Right lobe of liver (tissue), 4 donors: ENCODE measurements around the gene APRT.

ENCODE experiments used
- CTCF ChIP-seq, 4 donors: fragments of 200-600 bp in 3 of 4; fragments of 450-650 bp in 1 of 4; IDR thresholded peaks; one replicate each; pipeline versions ENCODE4 v1.5.1 to v1.8.0; 2016 to 2022; ENCODE audit warnings: antibody characterized with exemption in 4 of 4, mild to moderate bottlenecking in 2 of 4
- POLR2A ChIP-seq: fragments of 450-650 bp; IDR thresholded peaks from one replicate; pipeline ENCODE4 v1.6.1; 2017; ENCODE audit warnings: antibody characterized with exemption, mild to moderate bottlenecking
- donor health status: DM: no; HTN: no; CAD: no.
- donor health status: DM: no; HTN: no; CAD: no.
- donor health status: DM: no; HTN: yes; CAD: no.

DNA sequence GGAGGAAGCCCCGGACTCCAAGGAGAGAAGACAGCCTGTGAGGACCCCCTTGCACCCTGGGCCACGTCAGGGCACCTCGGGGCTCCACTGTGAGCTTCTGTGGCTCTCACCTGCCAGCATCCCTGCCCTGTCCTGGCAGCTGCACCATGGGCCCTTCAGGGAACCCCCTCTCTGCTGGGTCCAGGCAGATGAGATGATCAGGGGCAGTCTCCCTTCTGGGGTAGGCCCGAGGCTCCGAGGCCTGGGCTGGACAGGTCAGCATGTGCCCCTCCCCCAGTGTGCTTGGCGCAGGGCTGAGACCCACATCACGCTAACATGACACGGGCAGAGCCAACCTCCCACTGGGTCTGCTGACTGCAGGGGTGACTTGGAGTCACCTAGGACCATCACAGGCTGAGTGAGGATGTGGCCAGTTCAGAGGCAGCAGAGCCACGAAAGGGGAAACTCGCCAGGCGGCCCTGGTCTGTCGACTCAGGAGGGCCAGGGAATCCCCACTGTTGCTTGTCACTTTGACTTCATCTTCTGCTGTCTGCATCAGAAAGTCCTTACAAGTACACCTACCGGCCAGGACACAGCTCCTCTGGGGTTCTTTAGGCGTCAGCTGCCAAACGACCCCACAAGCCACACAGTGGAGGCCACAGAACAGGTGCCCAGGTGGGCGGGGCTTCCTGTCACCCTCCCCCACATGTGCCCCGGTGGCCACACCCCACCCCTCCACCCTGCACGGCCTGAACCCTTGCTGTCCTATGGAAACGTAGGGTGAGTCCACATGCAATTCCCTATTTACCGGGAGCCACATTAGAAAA, 42.8 kb upstream of the APRT start:
- TF ChIP-seq CTCF (IDR thresholded peaks at IDR 0.05) (no peak), POLR2A (no peak)
